Panc1 (cell line): ENCODE measurements around the gene RIPOR3. TPM values are rescaled to one million over a fixed set of nuclear protein-coding genes. Genes with fewer than 3 reads are reported as not detected.
A peak's percentile ranks its signal among the peaks of the same experiment; 100 is the strongest.

Source experiments
- ATAC-seq: fragments of 200-7000 bp; cut with Tn5 transposase; 2 replicates; pipeline ENCODE4 v1.9.1; 2020; ENCODE audit warnings: mild to moderate bottlenecking, moderate library complexity
- BruUV-seq: library from RNA; stranded (reverse); fragments of 400-500 nt; replicated peaks from 2 replicates; lab custom pipeline; 2021; lab: Mats Ljungman, UMichigan
- CTCF ChIA-PET: fragments of 300-600 bp; sonication (Branson Sonifier 250); formaldehyde crosslinking; loops from one replicate; lab custom pipeline; 2022; ENCODE audit warnings: antibody characterized with exemption; lab: Charles Lee
- POLR2A ChIA-PET: fragments of 300-600 bp; sonication (Branson Sonifier 250); formaldehyde crosslinking; loops from one replicate; lab custom pipeline; 2022; ENCODE audit warnings: antibody characterized with exemption; lab: Charles Lee
- DNase-seq: peaks from one replicate; pipeline ENCODE4 v3.0.0-alpha.2; 2010; ENCODE audit warnings: low read depth, low spot score
- H3K27ac ChIP-seq: 2 replicates; pipeline ENCODE4 v1.5.1; 2011; ENCODE audit warnings: mild to moderate bottlenecking, low read length, inconsistent platforms
- H3K27me3 ChIP-seq: fragments of 200-500 bp; sonication (Bioruptor generic); 2 replicates; pipeline ENCODE4 v1.6.0; 2014; ENCODE audit warnings: low read length, inconsistent platforms; ENCODE audit not compliant: control insufficient read depth, insufficient read depth
- H3K36me3 ChIP-seq: fragments of 200-500 bp; sonication (Bioruptor generic); 2 replicates; pipeline ENCODE4 v1.5.1; 2014; ENCODE audit warnings: inconsistent platforms, mild to moderate bottlenecking, low read length, moderate library complexity; ENCODE audit not compliant: control insufficient read depth, insufficient read depth
- H3K4me1 ChIP-seq: 2 replicates; pipeline ENCODE4 v1.5.1; 2011; ENCODE audit warnings: inconsistent platforms, mild to moderate bottlenecking, low read length, moderate library complexity; ENCODE audit not compliant: control insufficient read depth, insufficient read depth
- H3K4me3 ChIP-seq, 2 experiments: 2 replicates each; pipeline ENCODE4 v1.5.1; 2011 to 2012; ENCODE audit warnings: low read depth in 2 of 2, low read length in 2 of 2, mild to moderate bottlenecking in 2 of 2, inconsistent platforms in 1 of 2, moderate library complexity in 1 of 2
- H3K9me3 ChIP-seq: fragments of 200-500 bp; sonication (Bioruptor generic); 2 replicates; pipeline ENCODE4 v1.5.1; 2014; ENCODE audit warnings: low read depth, mild to moderate bottlenecking, inconsistent platforms, low read length, moderate library complexity; ENCODE audit not compliant: control insufficient read depth, insufficient read depth
- CTCF ChIP-seq: fragments of 450-650 bp; IDR thresholded peaks from 2 replicates; pipeline ENCODE4 v1.5.1; 2017; ENCODE audit warnings: mild to moderate bottlenecking
- POLR2AphosphoS5 ChIP-seq: IDR thresholded peaks from 2 replicates; pipeline ENCODE4 v1.6.1; 2012; ENCODE audit warnings: mild to moderate bottlenecking, low read depth, low read length, moderate library complexity
- REST ChIP-seq, 2 experiments: IDR thresholded peaks; 2 replicates each; pipeline ENCODE4 v1.6.1; 2011 to 2012; ENCODE audit warnings: low read depth in 2 of 2, control low read depth in 1 of 2, low read length in 1 of 2, mild to moderate bottlenecking in 1 of 2, moderate library complexity in 1 of 2; ENCODE audit not compliant: insufficient read depth in 1 of 2
- SIN3A ChIP-seq: IDR thresholded peaks from 2 replicates; pipeline ENCODE4 v1.6.1; 2012; ENCODE audit warnings: low read depth, mild to moderate bottlenecking, low read length, moderate library complexity, borderline replicate concordance; ENCODE audit not compliant: insufficient read depth
- TCF7L2 ChIP-seq: IDR thresholded peaks from 2 replicates; pipeline ENCODE4 v1.6.1; 2011; ENCODE audit warnings: mild to moderate bottlenecking, low read depth, low read length, inconsistent platforms
- in situ Hi-C: cut with HindIII; loops from 2 replicates; pipeline ENCODE4 v1.10.0; 2016; ENCODE audit warnings: low sequenced_read_pairs, low pct_unique_long_range_greater_than_20kb
- intact Hi-C: fragments of 100-400 bp; cut with micrococcal nuclease; formaldehyde crosslinking; loops from one replicate; pipeline ENCODE4 v1.10.0; 2022; ENCODE audit not compliant: unreplicated experiment
- total RNA-seq: library from RNA; stranded (reverse); gene quantifications from one replicate; pipeline ENCODE4 v1.2.1, GENCODE V29; 2021; ENCODE audit not compliant: unreplicated experiment

RIPOR3 gene
- total RNA-seq, 1 experiment from 2014 or later: 92.5 TPM

- H3K9me3 ChIP-seq: no peaks in the 10 kb centered on the region
- peaks cover 6% of the 10 kb centered on the region for H3K36me3 ChIP-seq
- ChIA-PET POLR2A (interaction anchor here (0.5 kb wide), 1 partner anchor 424 kb away, joined by 3 read pairs; no protein-coding TSS in a partner anchor), CTCF (no interaction called here)
- peaks cover 11% of the 10 kb centered on the region; the same call in 1 of the 2 replicates for H3K4me1 ChIP-seq
- no peaks in the 10 kb centered on the region for H3K27me3 ChIP-seq
- H3K27ac ChIP-seq: peak overlapping the region; percentile 72
- no peak for ATAC-seq
- intact Hi-C loops: no loop called here
- TF ChIP-seq REST (IDR thresholded peaks at IDR 0.05; ENCODE audit: insufficient read depth in 1 of 2, low read depth in 2 of 2, low read length in 1 of 2) (no peak), TCF7L2 (no peak), SIN3A (no peak), CTCF (no peak), POLR2AphosphoS5 (no peak)
- no peak for DNase-seq
- in situ Hi-C loops: no loop called here
- H3K4me3 ChIP-seq: no peak overlapping the region
- BruUV-seq: no TSS peak
Measured at GRCh38 chr20:50611128-50611810, 80.1 kb downstream of the RIPOR3 start.

- intact Hi-C loops: no loop called here
- H3K4me1 ChIP-seq: peaks cover 11% of the 10 kb centered on the region; the same call in 1 of the 2 replicates
- ChIA-PET CTCF (interaction anchor here (0.6 kb wide), 1 partner anchor 47 kb away, joined by 11 read pairs; no protein-coding TSS in a partner anchor), POLR2A (no interaction called here)
- H3K27me3 ChIP-seq: no peaks in the 10 kb centered on the region
- no peak for DNase-seq
- in situ Hi-C loops: no loop called here
- no peak for ATAC-seq
- peaks cover 6% of the 10 kb centered on the region for H3K36me3 ChIP-seq
- no peak overlapping the region for H3K4me3 ChIP-seq
- H3K9me3 ChIP-seq: no peaks in the 10 kb centered on the region
- no TSS peak for BruUV-seq
- TF ChIP-seq CTCF (no peak), REST (IDR thresholded peaks at IDR 0.05; ENCODE audit: insufficient read depth in 1 of 2, low read depth in 2 of 2, low read length in 1 of 2) (no peak), SIN3A (no peak), POLR2AphosphoS5 (no peak), TCF7L2 (no peak)
- no peak overlapping the region for H3K27ac ChIP-seq
Measured at GRCh38 chr20:50610212-50610718, 81.1 kb downstream of the RIPOR3 start.
